ENCODE data around the gene NCKIPSD. TPM values are rescaled to one million over a fixed set of nuclear protein-coding genes. Genes with fewer than 3 reads are reported as not detected.

Gene NCKIPSD
- total and polyA plus RNA-seq, 2 experiments from 2014 or later: 19.9 to 22.9 TPM

DNA sequence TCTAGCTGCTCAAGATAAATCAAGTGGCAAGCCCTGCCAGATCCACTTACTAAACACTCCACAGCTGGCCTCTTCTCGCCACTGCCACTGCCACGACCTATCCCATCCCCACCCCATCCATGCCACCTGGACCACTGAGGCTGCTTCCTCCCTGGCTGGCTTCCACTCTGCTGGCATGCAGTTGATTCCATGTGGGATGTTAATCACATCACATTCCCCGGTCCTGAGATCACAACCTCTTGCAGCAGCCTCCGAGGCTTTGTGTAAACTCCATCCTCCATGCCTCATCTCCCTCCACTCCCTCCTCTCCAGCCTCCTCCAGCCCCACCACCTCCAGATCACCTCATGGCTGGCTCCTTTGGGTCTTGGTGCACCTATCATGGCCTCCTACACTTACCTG lies 7.7 kb downstream of the NCKIPSD start:
- Histone ChIP-seq H3K4me3 (no peak overlapping the region), H3K79me2 (peaks cover 2% of the 10 kb centered on the region), H3K27ac (no peak overlapping the region), H3K9me2 (replicated peaks; ENCODE audit: insufficient read depth) (no peaks in the 10 kb centered on the region), H3K4me1 (ENCODE audit: insufficient read depth) (peaks cover 3% of the 10 kb centered on the region), H2AFZ (no peak overlapping the region), H3K4me2 (no peak overlapping the region), H3K9me3 (ENCODE audit: low read depth) (no peaks in the 10 kb centered on the region), H3K36me3 (replicated peaks; ENCODE audit: insufficient read depth, low read depth) (no peaks in the 10 kb centered on the region), H3K27me3 (no peaks in the 10 kb centered on the region), H4K20me1 (ENCODE audit: insufficient read depth, poor library complexity, severe bottlenecking) (peaks cover 3% of the 10 kb centered on the region)
- no peak for DNase-seq (ENCODE audit: low spot score)
- WGBS (ENCODE audit: low lambda C conversion rate, missing lambda C conversion rate): 85% methylated on average over 4 of the region's 4 CpGs
- TF ChIP-seq EZH2 (IDR thresholded peaks at IDR 0.05; ENCODE audit: borderline replicate concordance) (no peak), EZH2phosphoT487 (IDR thresholded peaks at IDR 0.05; ENCODE audit: low read depth, severe bottlenecking, unreplicated experiment) (no peak)
- TF ChIP-seq, protein P1, sequence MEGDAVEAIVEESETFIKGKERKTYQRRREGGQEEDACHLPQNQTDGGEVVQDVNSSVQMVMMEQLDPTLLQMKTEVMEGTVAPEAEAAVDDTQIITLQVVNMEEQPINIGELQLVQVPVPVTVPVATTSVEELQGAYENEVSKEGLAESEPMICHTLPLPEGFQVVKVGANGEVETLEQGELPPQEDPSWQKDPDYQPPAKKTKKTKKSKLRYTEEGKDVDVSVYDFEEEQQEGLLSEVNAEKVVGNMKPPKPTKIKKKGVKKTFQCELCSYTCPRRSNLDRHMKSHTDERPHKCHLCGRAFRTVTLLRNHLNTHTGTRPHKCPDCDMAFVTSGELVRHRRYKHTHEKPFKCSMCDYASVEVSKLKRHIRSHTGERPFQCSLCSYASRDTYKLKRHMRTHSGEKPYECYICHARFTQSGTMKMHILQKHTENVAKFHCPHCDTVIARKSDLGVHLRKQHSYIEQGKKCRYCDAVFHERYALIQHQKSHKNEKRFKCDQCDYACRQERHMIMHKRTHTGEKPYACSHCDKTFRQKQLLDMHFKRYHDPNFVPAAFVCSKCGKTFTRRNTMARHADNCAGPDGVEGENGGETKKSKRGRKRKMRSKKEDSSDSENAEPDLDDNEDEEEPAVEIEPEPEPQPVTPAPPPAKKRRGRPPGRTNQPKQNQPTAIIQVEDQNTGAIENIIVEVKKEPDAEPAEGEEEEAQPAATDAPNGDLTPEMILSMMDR (IDR thresholded peaks at IDR 0.05; ENCODE audit: poor library complexity): no peak

DNA sequence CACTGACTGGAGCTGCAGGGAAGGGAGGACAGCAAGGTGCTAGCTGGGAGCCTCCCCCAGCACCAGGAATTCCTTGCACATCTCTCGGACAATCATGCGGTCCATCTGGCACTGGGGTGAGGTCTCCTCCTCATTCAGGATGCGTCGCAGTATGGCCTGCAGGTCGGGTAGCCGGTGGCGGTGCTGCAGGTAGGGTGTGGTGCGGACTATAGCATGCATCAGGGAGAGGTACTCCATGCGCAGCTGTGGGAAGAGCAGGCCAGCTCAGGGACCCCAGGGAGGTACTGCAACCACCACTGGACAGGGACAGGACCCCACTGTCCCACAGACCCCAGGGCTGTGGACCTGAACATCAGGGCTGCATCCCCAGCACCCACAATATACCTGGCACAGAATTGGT lies 11.2 kb downstream of the NCKIPSD start:
- WGBS (ENCODE audit: low lambda C conversion rate, missing lambda C conversion rate): 95% methylated on average over 9 of the region's 9 CpGs
- no peak for DNase-seq (ENCODE audit: low spot score)
- Histone ChIP-seq H2AFZ (no peak overlapping the region), H3K4me3 (no peak overlapping the region), H3K27ac (no peak overlapping the region), H3K9me2 (replicated peaks; ENCODE audit: insufficient read depth) (no peaks in the 10 kb centered on the region), H3K27me3 (no peaks in the 10 kb centered on the region), H3K4me2 (no peak overlapping the region), H3K79me2 (no peaks in the 10 kb centered on the region), H4K20me1 (ENCODE audit: insufficient read depth, poor library complexity, severe bottlenecking) (no peaks in the 10 kb centered on the region), H3K4me1 (ENCODE audit: insufficient read depth) (no peaks in the 10 kb centered on the region), H3K9me3 (ENCODE audit: low read depth) (no peaks in the 10 kb centered on the region), H3K36me3 (replicated peaks; ENCODE audit: insufficient read depth, low read depth) (no peaks in the 10 kb centered on the region)
- TF ChIP-seq EZH2phosphoT487 (IDR thresholded peaks at IDR 0.05; ENCODE audit: low read depth, severe bottlenecking, unreplicated experiment) (no peak), EZH2 (IDR thresholded peaks at IDR 0.05; ENCODE audit: borderline replicate concordance) (no peak)
- TF ChIP-seq, protein P1 (IDR thresholded peaks at IDR 0.05; ENCODE audit: poor library complexity): no peak

DNA sequence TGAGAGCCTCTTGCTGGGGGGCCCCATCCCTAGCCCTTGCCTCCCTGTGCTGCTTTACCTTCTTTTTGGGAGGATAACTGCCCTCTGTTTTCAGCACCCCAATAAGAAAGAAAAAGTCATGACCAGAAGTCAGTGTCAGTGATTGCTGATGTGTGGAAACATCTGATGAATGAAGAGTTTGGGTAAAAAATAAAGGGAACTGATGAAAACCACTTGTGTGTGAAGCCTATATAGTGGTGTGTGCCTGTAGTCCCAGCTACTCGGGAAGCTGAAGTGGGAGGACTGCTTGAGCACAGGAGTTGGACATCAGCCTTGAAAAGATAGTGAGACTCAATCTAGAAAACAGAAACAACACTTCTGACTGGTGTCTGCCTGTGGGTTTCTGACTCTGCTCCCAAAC lies 13.2 kb downstream of the NCKIPSD start:
- H3K79me2 ChIP-seq: no peaks in the 10 kb centered on the region
- H3K36me3 ChIP-seq (replicated peaks; ENCODE audit: insufficient read depth, low read depth): no peaks in the 10 kb centered on the region
- WGBS (ENCODE audit: low lambda C conversion rate, missing lambda C conversion rate): 86% methylated on average over 1 of the region's 1 CpG
- no peaks in the 10 kb centered on the region for H3K9me3 ChIP-seq (ENCODE audit: low read depth)
- no peaks in the 10 kb centered on the region for H3K9me2 ChIP-seq (replicated peaks; ENCODE audit: insufficient read depth)
- TF ChIP-seq EZH2phosphoT487 (IDR thresholded peaks at IDR 0.05; ENCODE audit: low read depth, severe bottlenecking, unreplicated experiment) (no peak), EZH2 (IDR thresholded peaks at IDR 0.05; ENCODE audit: borderline replicate concordance) (no peak)
- TF ChIP-seq, protein P1 (IDR thresholded peaks at IDR 0.05; ENCODE audit: poor library complexity): no peak
- H3K4me2 ChIP-seq: no peak overlapping the region
- H3K4me3 ChIP-seq: no peak overlapping the region
- no peak overlapping the region for H3K27ac ChIP-seq
- no peak for DNase-seq (ENCODE audit: low spot score)
- H3K4me1 ChIP-seq (ENCODE audit: insufficient read depth): no peaks in the 10 kb centered on the region
- H2AFZ ChIP-seq: no peak overlapping the region
- no peaks in the 10 kb centered on the region for H3K27me3 ChIP-seq
- H4K20me1 ChIP-seq (ENCODE audit: insufficient read depth, poor library complexity, severe bottlenecking): no peaks in the 10 kb centered on the region

DNA sequence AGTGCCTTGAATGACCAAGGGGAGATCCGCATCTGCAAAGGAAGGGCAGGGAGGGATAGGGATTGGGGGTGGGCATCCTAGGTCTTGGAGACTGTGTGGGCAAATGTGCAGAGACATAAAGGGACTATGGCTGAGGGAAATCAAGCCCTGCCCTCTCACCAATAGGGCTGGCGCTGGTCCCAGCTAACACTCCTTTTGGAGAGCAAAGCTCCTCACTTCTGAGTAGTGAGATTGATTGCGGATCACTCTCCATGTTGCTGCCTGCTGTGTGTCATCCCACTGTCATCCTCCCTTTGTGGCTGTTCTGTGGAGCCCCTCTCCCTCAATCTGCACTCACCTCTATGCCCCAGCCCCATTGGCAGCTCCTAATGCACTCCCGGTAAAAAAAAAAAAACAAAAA lies 20.8 kb downstream of the NCKIPSD start:
- Histone ChIP-seq H4K20me1 (ENCODE audit: insufficient read depth, poor library complexity, severe bottlenecking) (no peaks in the 10 kb centered on the region), H3K27me3 (no peaks in the 10 kb centered on the region), H3K27ac (no peak overlapping the region), H3K4me1 (ENCODE audit: insufficient read depth) (no peaks in the 10 kb centered on the region), H3K4me3 (no peak overlapping the region), H3K9me2 (replicated peaks; ENCODE audit: insufficient read depth) (no peaks in the 10 kb centered on the region), H2AFZ (no peak overlapping the region), H3K36me3 (replicated peaks; ENCODE audit: insufficient read depth, low read depth) (no peaks in the 10 kb centered on the region), H3K4me2 (no peak overlapping the region), H3K79me2 (no peaks in the 10 kb centered on the region), H3K9me3 (ENCODE audit: low read depth) (no peaks in the 10 kb centered on the region)
- TF ChIP-seq EZH2 (IDR thresholded peaks at IDR 0.05; ENCODE audit: borderline replicate concordance): no peak
- TF ChIP-seq EZH2phosphoT487 (IDR thresholded peaks at IDR 0.05; ENCODE audit: low read depth, severe bottlenecking, unreplicated experiment): no peak
- TF ChIP-seq, protein P1 (IDR thresholded peaks at IDR 0.05; ENCODE audit: poor library complexity): no peak
- 88% methylated on average over 4 of the region's 4 CpGs for WGBS (ENCODE audit: low lambda C conversion rate, missing lambda C conversion rate)
- no peak for DNase-seq (ENCODE audit: low spot score)

Measured in hepatocyte (in vitro differentiated cells).